Testis (tissue), 3 donors: ENCODE measurements around the gene PRRT2. TPM values are rescaled to one million over a fixed set of nuclear protein-coding genes. Genes with fewer than 3 reads are reported as not detected.
"Not testable (repeated sequence)": the region's sequence is repeated elsewhere in the genome, so short reads cannot be mapped to it uniquely, and the experiment has no call there.

Experiments used
- DNase-seq: peaks from one replicate; pipeline ENCODE4 v3.0.0-alpha.2; 2019
- H3K27ac ChIP-seq, 2 donors: fragments of 200-600 bp; sonication (generic); one replicate each; pipeline ENCODE4 v1.5.1; 2019
- H3K27me3 ChIP-seq: fragments of 200-600 bp; sonication (generic); one replicate; pipeline ENCODE4 v1.5.1; 2019
- H3K36me3 ChIP-seq: fragments of 200-600 bp; sonication (generic); one replicate; pipeline ENCODE4 v1.5.1; 2017; ENCODE audit warnings: low read depth; ENCODE audit errors: missing control alignments
- H3K4me1 ChIP-seq: fragments of 200-600 bp; sonication (generic); one replicate; pipeline ENCODE4 v1.5.1; 2019
- H3K4me3 ChIP-seq, 2 donors: fragments of 200-600 bp; sonication (generic); one replicate each; pipeline ENCODE4 v1.5.1; 2017 to 2019
- H3K9me3 ChIP-seq: fragments of 200-600 bp; sonication (generic); one replicate; pipeline ENCODE4 v1.5.1; 2017
- CTCF ChIP-seq, 3 experiments: fragments of 450-650 bp in 2 of 3; fragments of 200-600 bp in 1 of 3; sonication (generic) in 1 of 3; IDR thresholded peaks; one replicate each; pipeline ENCODE4 v1.5.1; 2016 to 2019; ENCODE audit warnings: antibody characterized with exemption in 3 of 3, mild to moderate bottlenecking in 2 of 3, moderate library complexity in 1 of 3
- POLR2A ChIP-seq: fragments of 450-650 bp; IDR thresholded peaks from one replicate; pipeline ENCODE4 v1.6.1; 2017; ENCODE audit warnings: antibody characterized with exemption, mild to moderate bottlenecking, moderate library complexity
- WGBS, 2 donors: methylation state at CpG; one replicate each; pipeline ENCODE4 v1.1.5; 2018; 5-methylcytosine and 5-hydroxymethylcytosine counted together
- intact Hi-C: fragments of 100-400 bp; cut with DNase I; formaldehyde crosslinking; loops from one replicate; pipeline ENCODE4 v1.15.1; 2023; ENCODE audit warnings: low total_unique reads
- polyA plus RNA-seq: library from polyadenylated mRNA; stranded (reverse); fragments of 350-450 nt; fragmentation: Illumina TruSeq; extraction: RNeasy Lipid Tissue Mini Kit (QIAGEN cat#74804); gene quantifications from one replicate; pipeline ENCODE4 v1.2.3, GENCODE V29; 2014; ENCODE audit warnings: low read depth, low replicate concordance; ENCODE audit not compliant: insufficient read depth
- total RNA-seq, 2 donors: library from RNA; depleted of rRNA; stranded (reverse); fragments of >200 nt; gene quantifications; one replicate each; pipeline ENCODE4 v1.2.3, GENCODE V29; 2016

Gene PRRT2
- total and polyA plus RNA-seq, 3 donors from 2014 or later, result 8.0 to 18.0 (median 13.3) TPM

DNA sequence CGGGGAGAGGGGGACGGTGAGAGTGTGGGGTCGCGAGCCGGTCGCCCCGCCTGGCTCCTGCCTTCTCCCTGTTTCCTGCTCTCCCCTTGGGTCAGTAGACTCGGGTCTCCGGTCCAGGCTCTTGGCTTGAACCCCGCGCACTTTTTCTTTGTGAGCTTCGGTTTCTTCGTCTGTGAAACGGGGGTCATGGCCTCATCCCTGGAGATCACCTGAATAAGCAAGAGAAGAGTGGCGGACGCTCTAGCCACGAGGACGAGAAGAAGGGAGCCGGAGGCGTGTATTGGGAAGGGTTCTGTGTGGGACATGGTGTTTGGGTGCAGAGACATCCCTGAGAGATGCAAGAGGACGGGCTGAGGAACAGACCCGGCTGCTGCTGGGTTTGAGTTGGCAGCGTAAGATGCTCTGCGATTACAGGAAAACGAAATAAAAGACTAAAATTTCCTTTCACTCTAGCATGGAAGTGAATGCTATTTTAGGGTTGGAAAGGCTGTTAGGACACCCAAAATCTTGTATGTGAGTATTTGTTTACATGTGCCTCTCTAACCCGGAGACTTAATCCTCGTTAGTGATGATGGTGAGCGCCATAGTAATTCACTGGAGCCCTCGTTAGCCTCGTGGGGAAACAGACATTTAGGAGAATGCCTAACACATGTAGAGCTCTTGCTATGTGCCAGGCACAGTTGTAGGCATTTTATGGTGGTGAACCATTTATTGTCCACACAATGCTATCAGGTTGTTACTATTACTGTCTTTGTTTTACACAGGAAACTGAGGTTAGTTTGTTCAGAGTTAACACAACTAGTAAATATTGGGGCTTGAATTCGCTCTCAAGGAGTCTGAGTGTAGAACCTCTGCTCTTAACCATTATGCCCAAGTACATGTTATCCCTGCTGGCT, 20.8 kb upstream of the PRRT2 start:
- peaks cover 15% of the 10 kb centered on the region for H3K4me1 ChIP-seq
- H3K36me3 ChIP-seq, result no peaks in the 10 kb centered on the region
- intact Hi-C loops, result no loop called here
- H3K27ac ChIP-seq, result no peak overlapping the region
- peak overlapping the region; percentile 72 to 75 for H3K4me3 ChIP-seq
- H3K27me3 ChIP-seq, result no peaks in the 10 kb centered on the region
- H3K9me3 ChIP-seq, result no peaks in the 10 kb centered on the region
- no peak for DNase-seq
- TF ChIP-seq CTCF (IDR thresholded peaks at IDR 0.05) (no peak), POLR2A (no peak)
- 2 to 3% methylated on average over 15 to 31 of the region's 31 CpGs for WGBS, 2 donors

DNA sequence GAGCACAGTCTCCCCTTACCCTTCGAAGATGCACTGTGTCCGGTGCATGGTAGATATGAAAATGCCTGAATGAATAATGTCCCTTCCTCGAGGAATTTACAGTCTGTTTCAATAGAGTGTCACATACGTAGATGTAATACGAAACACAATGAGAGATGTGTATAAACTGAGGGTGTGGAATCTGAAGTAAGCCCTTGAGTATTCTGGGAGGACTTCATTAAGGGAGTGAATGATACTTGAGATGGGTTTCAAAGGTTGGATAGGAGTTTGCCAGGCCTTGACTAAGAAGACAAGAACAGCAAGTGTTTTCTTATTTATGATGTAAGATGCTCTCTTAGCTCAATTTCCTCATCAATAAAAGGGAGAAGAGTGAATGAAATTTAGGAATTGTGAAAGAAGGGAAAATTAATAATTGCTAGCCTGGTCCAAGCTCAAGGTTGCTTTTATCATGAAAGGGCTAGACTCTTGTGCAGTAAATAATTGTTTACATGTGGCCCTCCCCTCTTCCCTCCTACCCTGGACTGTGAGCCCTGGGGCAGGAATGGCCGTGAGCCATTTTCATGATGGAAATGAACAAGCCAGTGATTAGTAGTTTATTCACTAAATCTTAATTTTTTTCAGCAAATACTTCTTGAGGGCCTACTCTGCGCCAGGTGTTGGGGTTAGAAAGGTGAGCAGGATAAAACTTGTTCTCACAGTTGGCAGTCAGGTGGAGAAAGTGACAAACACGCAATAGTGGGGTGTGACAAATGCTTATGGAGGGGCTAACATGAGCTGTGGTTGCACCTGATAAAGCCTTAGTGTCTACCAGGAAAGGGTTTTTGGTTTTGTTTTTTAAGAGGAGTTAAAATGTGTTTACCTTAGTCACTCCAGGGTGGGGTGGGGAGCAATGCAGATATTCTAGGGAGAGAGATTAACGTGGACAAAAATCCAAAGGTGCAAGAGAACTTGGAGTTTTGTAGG, 19.9 kb upstream of the PRRT2 start:
- peaks cover 15% of the 10 kb centered on the region for H3K4me1 ChIP-seq
- 67 to 70% methylated on average over 9 of the region's 9 CpGs for WGBS, 2 donors
- intact Hi-C loops, result no loop called here
- DNase-seq, result no peak
- no peaks in the 10 kb centered on the region for H3K9me3 ChIP-seq
- no peak overlapping the region for H3K27ac ChIP-seq
- no peaks in the 10 kb centered on the region for H3K36me3 ChIP-seq
- H3K4me3 ChIP-seq, result no peak overlapping the region
- TF ChIP-seq CTCF (IDR thresholded peaks at IDR 0.05) (no peak), POLR2A (no peak)
- H3K27me3 ChIP-seq, result no peaks in the 10 kb centered on the region

- 81 to 85% methylated on average over 9 to 18 of the region's 18 CpGs for WGBS, 2 donors
- intact Hi-C loops, DNase-seq, H3K9me3 ChIP-seq, H3K36me3 ChIP-seq, H3K27me3 ChIP-seq, H3K27ac ChIP-seq, H3K4me3 ChIP-seq: not testable (repeated sequence)
- H3K4me1 ChIP-seq, result peaks cover 15% of the 10 kb centered on the region
Observed at GRCh38 chr16:29793153-29793552, 18.8 kb upstream of the PRRT2 start.

GRCh38 chr16:29794231-29794710, 17.7 kb upstream of the PRRT2 start:
- DNase-seq, result no peak
- peaks cover 15% of the 10 kb centered on the region for H3K4me1 ChIP-seq
- no peak overlapping the region for H3K4me3 ChIP-seq
- WGBS, 2 donors, result 96 to 99% methylated on average over 3 of the region's 3 CpGs
- H3K36me3 ChIP-seq, result no peaks in the 10 kb centered on the region
- TF ChIP-seq CTCF (IDR thresholded peaks at IDR 0.05) (no peak), POLR2A (no peak)
- H3K9me3 ChIP-seq, result no peaks in the 10 kb centered on the region
- H3K27me3 ChIP-seq, result no peaks in the 10 kb centered on the region
- H3K27ac ChIP-seq, result no peak overlapping the region
- intact Hi-C loops, result no loop called here

GRCh38 chr16:29802416-29802935, 9.5 kb upstream of the PRRT2 start:
- Histone ChIP-seq H3K36me3 (no peaks in the 10 kb centered on the region), H3K4me1 (peaks cover 12% of the 10 kb centered on the region), H3K27ac (no peak overlapping the region), H3K9me3 (no peaks in the 10 kb centered on the region), H3K27me3 (no peaks in the 10 kb centered on the region), H3K4me3 (no peak overlapping the region)
- intact Hi-C loops, result no loop called here
- WGBS, 2 donors, result 85 to 94% methylated on average over 4 to 8 of the region's 8 CpGs
- DNase-seq, result no peak
- TF ChIP-seq CTCF (IDR thresholded peaks at IDR 0.05), result no peak
- no peak for TF ChIP-seq POLR2A
